Glutamatergic neuron (in vitro differentiated cells): ENCODE results near the gene POLG2. TPM values are rescaled to one million over a fixed set of nuclear protein-coding genes. Genes with fewer than 3 reads are reported as not detected.

Source experiments
- DNase-seq: peaks from one replicate; pipeline ENCODE4 v3.0.0; 2022
- H3K27ac Mint-ChIP-seq: one replicate; pipeline ENCODE4 v1.8.0; 2020; ENCODE audit warnings: mild to moderate bottlenecking, mixed read lengths, inconsistent platforms; ENCODE audit not compliant: unreplicated experiment
- H3K27me3 Mint-ChIP-seq: one replicate; pipeline ENCODE4 v1.8.0; 2020; ENCODE audit warnings: mild to moderate bottlenecking, moderate library complexity, mixed read lengths, inconsistent platforms; ENCODE audit not compliant: unreplicated experiment
- H3K36me3 Mint-ChIP-seq: one replicate; pipeline ENCODE4 v1.8.0; 2020; ENCODE audit warnings: mild to moderate bottlenecking, mixed read lengths, inconsistent platforms; ENCODE audit not compliant: unreplicated experiment
- H3K4me1 Mint-ChIP-seq: one replicate; pipeline ENCODE4 v1.8.0; 2020; ENCODE audit warnings: mild to moderate bottlenecking, low read depth, mixed read lengths, inconsistent platforms; ENCODE audit not compliant: unreplicated experiment
- H3K4me3 Mint-ChIP-seq: one replicate; pipeline ENCODE4 v1.8.0; 2020; ENCODE audit warnings: mild to moderate bottlenecking, mixed read lengths, inconsistent platforms; ENCODE audit not compliant: unreplicated experiment
- H3K9me3 Mint-ChIP-seq: one replicate; pipeline ENCODE4 v1.8.0; 2020; ENCODE audit warnings: mild to moderate bottlenecking, moderate library complexity, mixed read lengths, inconsistent platforms; ENCODE audit not compliant: unreplicated experiment
- CTCF ChIP-seq: fragments of 200-600 bp; sonication (generic); IDR thresholded peaks from one replicate; pipeline ENCODE4 v1.5.0; 2021; ENCODE audit not compliant: partially characterized antibody, unreplicated experiment
- total RNA-seq: library from RNA; stranded (reverse); fragmentation: NEBNext Ultra II Directional; extraction: Animal tissue kit (Norgen Biotek cat#: 25700); gene quantifications from one replicate; pipeline ENCODE4 v1.2.1, GENCODE V29; 2021; ENCODE audit not compliant: unreplicated experiment

Gene POLG2
- total RNA-seq, 1 donor from 2014 or later = 25.7 TPM

DNA sequence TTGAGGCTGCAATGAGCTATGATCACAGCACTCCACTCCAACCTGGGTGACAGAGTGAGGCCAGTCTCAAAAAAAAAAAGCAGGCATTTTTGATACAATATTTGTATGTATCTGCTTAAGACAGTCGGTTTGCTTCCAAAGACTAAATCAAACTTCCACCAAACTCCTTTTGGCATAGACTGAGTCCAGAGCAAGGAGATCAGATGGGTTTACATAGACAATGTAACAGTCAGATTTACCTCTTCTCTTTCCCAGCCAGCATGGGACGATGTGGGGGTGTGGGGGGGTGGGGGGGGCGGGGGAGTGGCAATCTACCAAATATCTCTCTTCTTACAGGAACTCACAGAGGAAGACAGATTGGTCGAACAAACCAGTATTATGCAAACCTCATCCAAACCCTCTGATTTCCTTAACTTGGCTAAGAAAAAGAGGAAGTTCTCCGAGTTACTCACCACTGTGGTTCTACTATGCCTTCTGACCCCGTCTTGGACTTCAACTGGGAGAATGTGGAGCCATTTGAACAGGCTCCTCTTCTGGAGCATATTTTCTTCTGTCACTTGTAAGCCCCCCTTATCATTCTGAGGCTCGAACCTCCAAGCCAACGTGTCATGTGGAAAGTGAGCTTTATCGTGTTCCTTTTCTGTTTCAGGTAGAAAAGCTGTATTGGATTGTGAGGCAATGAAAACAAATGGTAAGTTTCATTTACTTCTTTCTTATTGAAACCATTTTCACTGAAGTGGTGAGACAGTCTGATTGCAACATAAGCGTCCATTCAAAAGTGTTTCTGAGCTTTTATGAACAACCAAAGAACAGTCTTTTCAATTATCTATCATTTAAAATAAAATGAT lies 48.0 kb downstream of the POLG2 start, which contains the start of gene MILR1:
MILR1 (plus strand) TSS at position 451 of the 848 bp plus-strand sequence; CDS start at position 505, 54 bp downstream.
- no peaks in the 10 kb centered on the region for H3K4me1 Mint-ChIP-seq
- H3K9me3 Mint-ChIP-seq = no peaks in the 10 kb centered on the region
- no peak within 1 kb of the TSS for H3K27ac Mint-ChIP-seq
- no peak for DNase-seq
- TF ChIP-seq CTCF = no peak
- H3K27me3 Mint-ChIP-seq = peaks cover 2% of the 10 kb centered on the region
- H3K36me3 Mint-ChIP-seq = no peaks in the 10 kb centered on the region
- H3K4me3 Mint-ChIP-seq = no peak within 1 kb of the TSS

GRCh38 chr17:64447526-64447925 lies 49.3 kb downstream of the POLG2 start:
- no peak for DNase-seq
- Mint-ChIP-seq H3K27ac (no peak overlapping the region), H3K27me3 (peaks cover 2% of the 10 kb centered on the region), H3K4me3 (no peak overlapping the region), H3K4me1 (no peaks in the 10 kb centered on the region), H3K9me3 (peaks cover 1% of the 10 kb centered on the region), H3K36me3 (peaks cover 2% of the 10 kb centered on the region)
- no peak for TF ChIP-seq CTCF

GRCh38 chr17:64443086-64443760 lies 53.6 kb downstream of the POLG2 start:
- TF ChIP-seq CTCF = no peak
- Mint-ChIP-seq H3K27me3 (peaks cover 4% of the 10 kb centered on the region), H3K4me1 (no peaks in the 10 kb centered on the region), H3K4me3 (no peak overlapping the region), H3K27ac (no peak overlapping the region), H3K36me3 (peaks cover 16% of the 10 kb centered on the region), H3K9me3 (peaks cover 6% of the 10 kb centered on the region)
- no peak for DNase-seq

GRCh38 chr17:64442541-64442971 lies 54.3 kb downstream of the POLG2 start:
- no peak overlapping the region for H3K27ac Mint-ChIP-seq
- H3K4me1 Mint-ChIP-seq = no peaks in the 10 kb centered on the region
- H3K9me3 Mint-ChIP-seq = peaks cover 6% of the 10 kb centered on the region
- DNase-seq = no peak
- H3K4me3 Mint-ChIP-seq = no peak overlapping the region
- no peak for TF ChIP-seq CTCF
- peaks cover 16% of the 10 kb centered on the region for H3K36me3 Mint-ChIP-seq
- H3K27me3 Mint-ChIP-seq = peaks cover 4% of the 10 kb centered on the region
